ENCODE data around the gene EGLN2. TPM values are rescaled to one million over a fixed set of nuclear protein-coding genes. Genes with fewer than 3 reads are reported as not detected.
A peak's percentile ranks its signal among the peaks of the same experiment; 100 is the strongest.

The EGLN2 gene
- total RNA-seq, 1 experiment from 2014 or later, result 131 TPM

DNA sequence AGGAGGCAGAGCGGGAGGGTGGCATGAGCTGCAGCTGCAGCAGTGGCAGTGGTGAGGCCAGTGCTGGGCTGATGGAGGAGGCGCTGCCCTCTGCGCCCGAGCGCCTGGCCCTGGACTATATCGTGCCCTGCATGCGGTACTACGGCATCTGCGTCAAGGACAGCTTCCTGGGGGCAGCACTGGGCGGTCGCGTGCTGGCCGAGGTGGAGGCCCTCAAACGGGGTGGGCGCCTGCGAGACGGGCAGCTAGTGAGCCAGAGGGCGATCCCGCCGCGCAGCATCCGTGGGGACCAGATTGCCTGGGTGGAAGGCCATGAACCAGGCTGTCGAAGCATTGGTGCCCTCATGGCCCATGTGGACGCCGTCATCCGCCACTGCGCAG lies 2.0 kb downstream of the EGLN2 start:
- Histone ChIP-seq H3K9me3 (ENCODE audit: control insufficient read depth, low read depth, low read length) (no peaks in the 10 kb centered on the region), H4K91ac (ENCODE audit: insufficient read length, low read depth, low read length) (no peak overlapping the region), H3K79me1 (ENCODE audit: insufficient read depth, low read depth, low read length, poor library complexity, severe bottlenecking) (peaks cover 8% of the 10 kb centered on the region), H3K27ac (ENCODE audit: insufficient read length, low read depth, low read length) (no peak overlapping the region), H3K9ac (ENCODE audit: extremely low read depth, insufficient read length, low read length) (no peak overlapping the region), H3K4me1 (ENCODE audit: insufficient read depth, low read length) (peaks cover 9% of the 10 kb centered on the region), H2BK15ac (ENCODE audit: low read depth, low read length) (no peak overlapping the region), H2BK5ac (ENCODE audit: insufficient read length, low read length) (no peak overlapping the region), H4K20me1 (ENCODE audit: control insufficient read depth, insufficient read depth, insufficient read length) (peaks cover 2% of the 10 kb centered on the region), H2BK120ac (ENCODE audit: low read depth, low read length, poor library complexity, severe bottlenecking) (no peak overlapping the region), H4K5ac (ENCODE audit: insufficient read length, low read depth, low read length) (no peak overlapping the region), H3K23me2 (ENCODE audit: insufficient read length, low read depth, low read length, poor library complexity, severe bottlenecking) (peaks cover 9% of the 10 kb centered on the region), H3K18ac (ENCODE audit: insufficient read length, low read depth, low read length) (no peak overlapping the region), H3K27me3 (ENCODE audit: insufficient read depth, low read length) (no peaks in the 10 kb centered on the region), H2AK5ac (ENCODE audit: insufficient read length, low read length) (no peak overlapping the region), H3K4me2 (ENCODE audit: insufficient read depth, insufficient read length, low read length) (no peak overlapping the region), H3K4ac (ENCODE audit: low read depth, low read length) (no peak overlapping the region), H3K14ac (ENCODE audit: insufficient read depth, low read length) (no peak overlapping the region; the same call in 1 of the 2 replicates), H3K23ac (ENCODE audit: insufficient read length, low read depth, low read length) (no peak overlapping the region), H3K56ac (ENCODE audit: insufficient read length, low read depth, low read length) (no peak overlapping the region), H3T11ph (ENCODE audit: low read length) (no peak overlapping the region), H2BK12ac (ENCODE audit: insufficient read length, low read depth, low read length) (no peak overlapping the region), H4K8ac (replicated peaks; ENCODE audit: insufficient read length, low read depth, low read length) (no peak overlapping the region), H2AFZ (ENCODE audit: low read length) (no peak overlapping the region), H2BK20ac (ENCODE audit: low read depth, low read length, poor library complexity, severe bottlenecking) (no peak overlapping the region), H3K79me2 (ENCODE audit: insufficient read depth, low read length) (peaks cover 22% of the 10 kb centered on the region; the same call in 1 of the 2 replicates)
- no peaks in the 10 kb centered on the region; the same call in none of the 2 replicates for H3K27me3 Mint-ChIP-seq (ENCODE audit: low read depth)
- TF ChIP-seq, protein P1, sequence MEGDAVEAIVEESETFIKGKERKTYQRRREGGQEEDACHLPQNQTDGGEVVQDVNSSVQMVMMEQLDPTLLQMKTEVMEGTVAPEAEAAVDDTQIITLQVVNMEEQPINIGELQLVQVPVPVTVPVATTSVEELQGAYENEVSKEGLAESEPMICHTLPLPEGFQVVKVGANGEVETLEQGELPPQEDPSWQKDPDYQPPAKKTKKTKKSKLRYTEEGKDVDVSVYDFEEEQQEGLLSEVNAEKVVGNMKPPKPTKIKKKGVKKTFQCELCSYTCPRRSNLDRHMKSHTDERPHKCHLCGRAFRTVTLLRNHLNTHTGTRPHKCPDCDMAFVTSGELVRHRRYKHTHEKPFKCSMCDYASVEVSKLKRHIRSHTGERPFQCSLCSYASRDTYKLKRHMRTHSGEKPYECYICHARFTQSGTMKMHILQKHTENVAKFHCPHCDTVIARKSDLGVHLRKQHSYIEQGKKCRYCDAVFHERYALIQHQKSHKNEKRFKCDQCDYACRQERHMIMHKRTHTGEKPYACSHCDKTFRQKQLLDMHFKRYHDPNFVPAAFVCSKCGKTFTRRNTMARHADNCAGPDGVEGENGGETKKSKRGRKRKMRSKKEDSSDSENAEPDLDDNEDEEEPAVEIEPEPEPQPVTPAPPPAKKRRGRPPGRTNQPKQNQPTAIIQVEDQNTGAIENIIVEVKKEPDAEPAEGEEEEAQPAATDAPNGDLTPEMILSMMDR (conservative IDR thresholded peaks at IDR 0.05), result no peak
- peaks cover 50 to 64% of the 10 kb centered on the region in 2 experiments for H3K4me1 Mint-ChIP-seq
- H3K9me3 Mint-ChIP-seq, result no peaks in the 10 kb centered on the region; a peak in 2 of 5 replicates
- no CpG with 5 or more reads among the region's 27 CpGs for WGBS (ENCODE audit: extremely low coverage, insufficient read length, low lambda C conversion rate)
- peaks cover 21 to 49% (median 46%) of the 10 kb centered on the region in 3 experiments; a peak in 6 of 7 replicates for H3K36me3 Mint-ChIP-seq (ENCODE audit: insufficient read depth in 1 of 3, low read depth in 3 of 3)
- peak overlapping the region; percentile 93 to 96; a peak in 3 of 5 replicates for H3K4me3 Mint-ChIP-seq
- H3K27ac Mint-ChIP-seq, result peak overlapping the region in 1 of 3 experiments; percentile 74; a peak in 1 of 7 replicates
- no peak for DNase-seq
